ENCODE results near the gene OLFML2A. TPM values are rescaled to one million over a fixed set of nuclear protein-coding genes. Genes with fewer than 3 reads are reported as not detected.
"Not testable (repeated sequence)": the region's sequence is repeated elsewhere in the genome, so short reads cannot be mapped to it uniquely, and the experiment has no call there.

OLFML2A gene
- polyA plus RNA-seq, 4 donors = 23.5 to 34.5 (median 26.3) TPM

DNA sequence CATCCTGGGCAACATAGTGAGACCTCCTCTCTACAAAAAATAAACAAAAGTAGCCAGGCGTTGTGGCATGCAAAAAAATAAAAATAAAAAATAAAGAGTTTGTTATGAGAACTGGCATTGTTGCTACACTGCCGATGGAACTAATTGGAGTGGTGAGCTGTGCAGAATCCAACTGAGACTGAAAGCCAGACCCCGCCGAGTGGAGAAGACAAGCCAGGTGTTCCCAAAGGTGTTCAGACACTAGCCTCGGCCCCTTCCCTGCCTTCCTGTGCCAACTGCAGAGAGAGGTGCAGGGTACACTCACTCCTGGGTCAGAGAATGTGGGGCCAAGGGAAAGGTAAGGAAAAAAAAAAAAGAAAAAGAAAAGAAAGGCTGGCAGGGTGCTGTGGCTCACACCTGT, 38.7 kb downstream of the OLFML2A start:
- no peak for DNase-seq (ENCODE audit: low read depth in 4 of 4, low spot score in 3 of 4)

DNA sequence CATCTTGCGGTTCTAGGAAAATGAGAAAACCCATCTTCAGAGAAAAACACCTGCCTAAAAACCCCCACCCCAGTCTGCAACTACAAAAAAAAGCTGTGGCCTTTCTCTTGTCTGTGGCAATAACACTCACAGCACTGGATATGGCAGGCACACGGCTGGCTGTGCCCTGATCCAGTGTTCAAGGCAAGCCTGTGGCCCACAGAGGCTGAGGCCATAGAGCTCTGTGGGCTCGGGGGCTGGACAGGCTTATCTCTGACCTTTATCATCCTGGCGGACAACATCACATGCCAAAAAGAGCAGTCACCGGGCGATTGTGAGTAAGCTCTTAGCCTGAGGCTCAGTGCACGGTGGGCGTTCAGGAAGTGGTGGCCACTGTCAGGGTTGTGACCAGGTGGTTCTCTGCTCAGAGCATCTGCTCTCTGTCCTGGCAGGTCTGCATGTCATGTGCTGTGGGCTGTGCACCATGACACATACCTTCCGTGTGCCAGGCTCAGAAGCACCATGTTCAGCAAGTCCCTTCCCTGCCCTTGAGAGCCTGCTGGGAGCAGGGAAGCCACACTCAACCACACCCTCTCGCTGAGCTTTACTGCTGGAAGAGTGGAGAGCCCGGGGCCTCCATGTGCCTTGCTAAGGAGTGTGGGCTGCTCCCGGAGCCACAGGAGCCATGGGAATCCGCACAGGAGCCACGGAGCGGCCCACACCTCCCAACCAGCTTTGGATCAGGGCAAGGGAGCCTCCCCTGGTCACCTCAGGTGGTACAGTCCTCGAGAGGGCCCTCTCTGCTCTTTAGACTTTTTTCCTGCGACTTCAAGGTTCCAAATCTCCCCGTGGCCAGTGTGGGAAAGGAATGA, 41.7 kb downstream of the OLFML2A start:
- DNase-seq (ENCODE audit: low read depth in 4 of 4, low spot score in 3 of 4) = no peak

DNA sequence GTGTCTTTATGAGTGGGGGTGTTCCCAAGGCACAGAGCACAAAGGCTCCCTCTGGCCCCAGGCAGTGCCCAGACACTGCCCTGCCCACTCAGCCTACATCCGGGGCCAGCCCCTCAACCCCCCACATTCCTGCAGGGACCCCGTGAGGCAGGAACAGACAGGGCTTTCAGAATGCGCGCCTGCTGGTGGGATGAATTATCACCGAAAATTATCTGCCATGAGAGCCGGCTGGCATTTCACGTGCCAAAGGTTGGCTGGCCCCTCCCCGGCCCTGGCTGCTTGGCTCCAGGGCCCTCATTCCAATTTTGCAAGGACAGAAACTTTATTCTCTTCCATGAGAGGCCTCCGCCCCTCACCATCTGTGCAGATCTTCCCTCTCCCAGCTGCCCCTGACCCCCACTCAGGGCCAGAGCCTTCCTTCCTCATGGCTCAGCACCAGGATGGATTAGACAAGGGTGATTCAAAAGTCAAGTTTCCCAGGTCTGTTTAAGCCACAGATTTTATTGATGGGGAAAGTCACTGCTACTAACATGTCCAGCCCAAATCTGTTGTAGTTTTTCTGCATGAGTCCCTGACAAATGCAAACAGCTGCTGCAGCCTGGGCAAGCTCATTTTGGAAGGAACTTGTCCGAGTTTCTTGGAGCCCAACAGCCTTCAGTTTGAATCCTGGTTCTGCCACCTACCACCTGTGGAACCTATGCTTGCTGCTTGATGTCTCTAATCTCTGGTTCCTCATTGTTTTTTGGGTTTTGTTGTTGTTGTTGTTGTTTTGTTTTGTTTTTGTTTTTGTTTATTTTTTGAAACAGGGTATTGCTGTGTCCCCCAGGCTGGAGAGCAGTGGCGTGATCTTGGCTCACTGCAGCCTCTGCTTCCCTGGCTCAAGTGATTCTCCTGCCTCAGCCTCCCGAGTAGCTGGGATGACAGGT, 44.0 kb downstream of the OLFML2A start:
- no peak for DNase-seq (ENCODE audit: low read depth in 4 of 4, low spot score in 3 of 4)

DNA sequence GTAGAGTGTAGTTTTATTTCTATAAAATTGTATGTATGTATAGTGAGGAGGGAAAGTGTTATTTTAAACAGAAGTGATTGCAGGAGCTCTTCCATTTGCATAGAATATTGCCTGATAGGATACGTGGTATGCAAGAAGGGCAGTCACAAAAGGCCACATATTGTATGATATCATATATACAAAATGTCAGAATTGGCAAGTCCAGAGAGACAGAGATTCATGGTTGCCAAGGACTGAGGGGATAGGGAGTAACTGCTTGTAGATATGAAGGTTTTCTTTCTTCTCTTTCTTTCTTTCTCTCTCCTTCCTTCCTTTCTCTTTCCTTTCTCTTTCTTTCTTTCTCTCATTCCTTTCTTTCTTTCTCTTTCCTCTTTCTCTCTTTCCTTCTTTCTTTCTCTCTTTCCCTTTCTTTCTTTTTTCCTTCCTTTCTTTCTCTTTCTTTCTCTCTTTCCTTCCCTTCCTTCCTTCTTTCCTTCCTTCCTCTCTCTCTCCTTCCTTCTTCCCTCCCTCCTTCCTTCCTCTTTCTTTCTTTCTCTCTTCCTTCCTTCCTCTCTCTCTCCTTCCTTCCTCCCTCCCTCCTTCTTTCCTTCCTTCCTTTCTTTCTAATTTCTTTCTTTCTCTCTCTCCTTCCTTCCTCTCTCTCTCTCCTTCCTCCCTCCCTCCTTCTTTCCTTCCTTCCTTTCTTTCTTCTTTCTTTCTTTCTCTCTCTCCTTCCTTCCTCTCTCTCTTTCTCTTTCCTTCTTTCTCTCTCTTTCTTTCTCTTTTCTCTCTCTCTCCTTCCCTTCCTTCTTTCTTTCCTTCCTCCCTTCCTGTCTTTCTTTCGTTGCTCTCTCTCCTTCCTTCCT, 51.8 kb downstream of the OLFML2A start:
- DNase-seq (ENCODE audit: low read depth in 4 of 4, low spot score in 3 of 4) = no peak

DNA sequence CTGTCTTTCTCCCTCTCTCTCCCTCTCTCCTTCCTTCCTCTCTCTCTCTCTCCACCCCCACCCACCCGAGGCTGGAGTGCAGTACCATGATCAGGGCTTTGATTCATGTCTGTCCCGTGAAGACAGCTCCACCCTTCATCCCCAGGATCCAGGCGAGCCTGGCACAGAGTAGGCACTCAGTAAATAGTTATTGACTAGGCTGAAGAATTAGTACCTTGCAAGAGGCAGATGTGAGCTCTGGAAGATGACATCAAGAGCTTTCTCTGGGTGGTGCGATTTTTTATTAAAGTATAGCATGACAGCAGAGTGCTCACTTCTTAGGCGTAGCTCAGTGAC, 52.4 kb downstream of the OLFML2A start:
- DNase-seq (ENCODE audit: low read depth in 4 of 4, low spot score in 3 of 4) = no peak

DNA sequence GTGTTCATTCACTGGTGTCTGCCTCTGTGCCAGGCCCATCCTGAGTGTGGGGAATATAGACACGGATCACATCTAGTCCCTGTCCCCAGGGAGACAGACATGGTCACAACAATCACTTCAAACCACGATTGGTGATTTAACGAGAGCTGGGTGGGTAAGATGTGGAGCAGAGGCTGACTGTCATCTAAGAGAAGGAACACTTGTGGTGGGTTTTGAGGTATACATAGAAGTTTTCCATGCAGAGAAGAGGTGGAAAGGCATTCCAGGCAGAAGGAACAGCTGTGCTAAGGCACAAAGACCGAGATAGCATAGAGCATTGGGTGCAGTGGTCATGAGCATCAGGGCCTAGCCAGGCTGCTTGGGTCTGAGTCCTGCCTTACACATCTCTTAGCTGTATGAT, 53.7 kb downstream of the OLFML2A start:
- DNase-seq (ENCODE audit: low read depth in 4 of 4, low spot score in 3 of 4) = no peak

DNA sequence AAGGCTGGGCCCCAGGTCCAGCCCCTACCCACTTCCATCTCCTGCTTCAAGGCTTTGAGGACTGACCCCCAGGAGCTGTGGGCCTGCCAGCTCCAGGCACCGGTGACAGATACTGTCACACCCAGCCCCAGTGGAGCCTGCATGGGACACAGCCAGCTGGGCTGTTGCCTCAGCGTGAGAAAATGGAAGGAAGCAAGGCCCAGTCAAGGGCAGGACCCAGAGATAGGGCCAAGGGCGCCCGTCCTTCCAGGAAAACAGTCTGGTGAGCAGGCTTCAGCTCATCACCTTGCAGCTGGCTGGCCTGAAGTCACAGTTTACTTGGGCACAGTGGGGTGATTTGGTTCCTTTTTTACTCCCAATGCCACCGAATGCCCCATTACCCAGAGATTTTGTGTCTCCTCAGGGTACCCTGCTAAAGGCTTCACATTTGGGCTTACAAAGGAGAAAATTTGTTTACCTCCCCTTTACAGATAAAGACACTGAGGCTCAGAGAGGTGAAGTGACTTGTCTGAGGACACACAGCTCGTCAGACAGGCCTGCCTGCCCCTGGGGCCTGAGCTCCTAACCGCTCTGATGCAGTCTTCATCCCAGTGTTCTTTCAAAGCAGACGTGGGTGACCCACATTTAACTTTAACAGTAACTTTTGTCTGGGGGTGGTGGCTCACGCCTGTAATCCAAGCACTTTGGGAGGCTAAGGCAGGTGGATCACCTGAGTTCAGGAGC, 54.9 kb downstream of the OLFML2A start:
- no peak for DNase-seq (ENCODE audit: low read depth in 4 of 4, low spot score in 3 of 4)

DNA sequence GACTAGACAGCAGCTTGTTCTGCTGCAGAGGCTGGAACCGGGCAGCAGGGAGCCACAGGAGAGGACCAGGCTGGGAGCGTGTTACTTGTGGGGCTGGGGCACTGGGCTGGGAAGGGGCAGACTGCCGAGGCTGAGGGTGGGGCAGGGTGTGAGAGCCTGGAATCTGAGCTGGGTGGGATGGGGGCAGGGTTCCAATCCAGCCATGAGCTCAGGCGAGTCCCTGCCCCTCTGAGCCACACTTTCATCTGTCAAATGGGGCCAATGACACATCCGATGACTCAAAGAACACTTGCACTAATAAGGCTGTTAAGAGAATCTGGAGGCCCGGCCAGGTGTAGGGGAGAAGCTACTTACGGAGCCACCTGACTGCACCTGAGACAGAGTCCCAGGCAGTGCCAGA, 57.7 kb downstream of the OLFML2A start:
- no peak for DNase-seq (ENCODE audit: low read depth in 4 of 4, low spot score in 3 of 4)

DNA sequence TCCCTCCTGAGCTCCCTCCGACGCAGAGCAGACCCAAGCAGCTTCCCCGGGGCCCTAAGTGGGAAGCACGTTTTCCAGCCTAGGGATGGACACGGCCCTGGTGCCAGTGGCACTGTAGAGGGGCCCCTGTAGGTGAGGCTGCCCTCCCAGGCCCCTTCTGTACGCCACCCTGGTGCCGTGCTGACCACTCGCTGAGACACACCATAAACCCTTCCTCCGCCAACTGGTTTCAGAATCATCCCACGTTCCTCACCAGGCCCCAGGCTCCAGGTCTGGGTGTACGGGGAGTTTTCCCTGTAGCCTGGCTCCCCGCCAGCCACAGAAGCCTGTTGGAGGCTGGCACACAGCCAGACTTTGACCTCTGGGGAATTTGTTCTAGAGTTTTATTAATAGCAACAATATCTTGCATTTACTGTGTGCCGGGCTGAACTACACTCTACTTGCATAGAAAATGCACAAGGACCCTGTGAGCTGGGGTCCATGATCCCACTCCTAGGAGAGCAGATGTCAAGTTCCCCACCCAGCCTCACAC, 58.2 kb downstream of the OLFML2A start:
- peak in 2 of 4 donors; percentile 49 to 51 for DNase-seq (ENCODE audit: low read depth in 4 of 4, low spot score in 3 of 4)

DNA sequence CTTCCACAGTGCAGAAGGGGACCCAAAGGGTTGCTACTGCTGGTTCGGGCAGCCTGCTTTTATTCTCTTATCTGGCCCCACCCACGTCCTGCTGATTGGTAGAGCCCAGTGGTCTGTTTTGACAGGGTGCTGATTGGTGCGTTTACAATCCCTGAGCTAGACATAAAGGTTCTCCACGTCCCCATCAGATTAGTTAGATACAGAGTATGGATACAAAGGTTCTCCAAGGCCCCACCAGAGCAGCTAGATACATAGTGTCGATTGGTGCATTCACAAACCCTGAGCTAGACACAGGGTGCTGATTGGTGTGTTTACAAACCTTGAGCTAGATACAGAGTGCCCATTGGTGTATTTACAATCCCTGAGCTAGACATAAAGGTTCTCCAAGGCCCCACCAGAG, 61.2 kb downstream of the OLFML2A start:
- DNase-seq (ENCODE audit: low read depth in 4 of 4, low spot score in 3 of 4) = not testable (repeated sequence)

DNA sequence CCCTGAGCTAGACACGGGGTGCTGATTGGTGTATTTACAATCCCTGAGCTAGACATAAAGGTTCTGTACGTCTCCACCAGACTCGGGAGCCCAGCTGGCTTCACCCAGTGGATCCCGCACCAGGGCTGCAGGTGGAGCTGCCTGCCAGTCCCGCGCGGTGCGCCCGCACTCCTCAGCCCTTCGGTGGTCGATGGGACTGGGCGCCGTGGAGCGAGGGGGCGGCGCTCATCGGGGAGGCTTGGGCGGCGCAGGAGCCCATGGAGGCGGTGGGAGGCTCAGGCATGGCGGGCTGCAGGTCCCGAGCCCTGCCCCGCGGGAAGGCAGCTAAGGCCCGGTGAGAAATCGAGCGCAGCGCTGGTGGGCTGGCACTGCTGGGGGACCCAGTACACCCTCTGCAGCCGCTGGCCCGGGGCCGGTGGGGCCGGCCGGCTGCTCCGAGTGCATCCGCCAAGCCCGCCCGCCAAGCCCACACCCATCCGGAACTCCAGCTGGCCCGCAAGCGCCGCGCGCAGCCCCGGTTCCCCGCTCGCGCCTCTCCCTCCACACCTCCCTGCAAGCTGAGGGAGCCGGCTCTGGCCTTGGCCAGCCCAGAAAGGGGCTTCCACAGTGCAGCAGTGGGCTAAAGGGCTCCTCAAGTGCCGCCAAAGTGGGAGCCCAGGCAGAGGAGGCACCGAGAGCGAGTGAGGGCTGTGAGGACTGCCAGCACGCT, 61.8 kb downstream of the OLFML2A start:
- not testable (repeated sequence) for DNase-seq (ENCODE audit: low read depth in 4 of 4, low spot score in 3 of 4)

DNA sequence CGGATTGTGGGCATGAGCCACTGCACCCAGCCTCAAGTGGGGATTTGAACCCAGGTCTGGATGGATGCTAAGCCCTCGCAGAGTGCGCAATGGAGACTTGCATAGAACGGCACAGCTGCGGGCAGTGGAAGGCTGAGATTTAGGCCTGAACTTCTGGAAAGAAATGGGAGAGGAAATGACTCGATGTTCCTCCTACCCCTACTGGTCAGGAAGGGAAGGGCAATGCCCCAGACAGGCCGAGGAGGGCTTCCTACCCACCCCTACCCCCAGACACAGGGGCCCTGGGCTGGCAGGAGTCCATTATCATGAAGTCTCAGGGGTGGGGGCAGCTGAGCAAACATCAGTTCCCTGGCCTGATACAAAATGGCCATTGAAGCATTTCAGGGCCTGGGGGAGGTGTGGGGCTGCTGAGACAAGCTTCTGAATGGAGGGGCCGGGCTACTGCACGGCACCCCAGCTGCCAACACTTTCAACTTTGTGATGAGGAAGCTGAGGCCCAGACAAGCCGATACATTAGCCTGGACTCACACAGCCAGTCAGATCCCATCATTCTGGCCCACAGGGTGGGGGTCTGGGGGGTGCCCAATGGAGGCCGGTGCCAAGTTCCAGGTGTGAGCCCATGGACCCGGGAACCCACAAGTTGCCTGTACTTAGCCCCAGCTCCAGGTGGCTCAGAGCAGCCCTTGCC, 62.8 kb downstream of the OLFML2A start:
- no peak for DNase-seq (ENCODE audit: low read depth in 4 of 4, low spot score in 3 of 4)

DNA sequence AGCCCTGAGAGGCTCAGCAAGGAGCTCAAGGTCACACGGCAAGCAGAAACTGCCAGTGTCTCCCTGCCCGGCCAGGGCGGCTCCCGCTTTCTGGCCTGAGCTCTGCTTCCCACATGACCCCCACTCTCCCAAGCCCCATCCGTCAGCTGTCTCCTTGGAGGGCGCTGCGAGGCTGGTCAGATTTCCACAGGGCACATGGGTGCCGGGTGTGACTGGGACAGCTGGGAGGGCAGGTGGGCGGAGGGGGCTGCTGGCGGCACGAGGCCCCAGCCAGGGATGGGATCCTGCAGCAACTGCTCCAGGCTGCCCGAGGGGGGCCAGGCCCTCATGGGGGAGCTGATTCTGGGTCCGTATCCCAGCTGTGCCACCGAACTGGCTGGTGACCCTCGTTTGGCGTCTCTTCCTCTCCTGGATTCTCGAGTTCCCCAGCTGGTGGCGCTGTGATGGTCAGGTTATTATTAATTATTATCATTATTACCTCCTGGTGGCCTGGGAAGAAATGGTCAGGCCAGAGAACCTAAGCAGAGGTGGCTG, 63.4 kb downstream of the OLFML2A start:
- no peak for DNase-seq (ENCODE audit: low read depth in 4 of 4, low spot score in 3 of 4)

DNA sequence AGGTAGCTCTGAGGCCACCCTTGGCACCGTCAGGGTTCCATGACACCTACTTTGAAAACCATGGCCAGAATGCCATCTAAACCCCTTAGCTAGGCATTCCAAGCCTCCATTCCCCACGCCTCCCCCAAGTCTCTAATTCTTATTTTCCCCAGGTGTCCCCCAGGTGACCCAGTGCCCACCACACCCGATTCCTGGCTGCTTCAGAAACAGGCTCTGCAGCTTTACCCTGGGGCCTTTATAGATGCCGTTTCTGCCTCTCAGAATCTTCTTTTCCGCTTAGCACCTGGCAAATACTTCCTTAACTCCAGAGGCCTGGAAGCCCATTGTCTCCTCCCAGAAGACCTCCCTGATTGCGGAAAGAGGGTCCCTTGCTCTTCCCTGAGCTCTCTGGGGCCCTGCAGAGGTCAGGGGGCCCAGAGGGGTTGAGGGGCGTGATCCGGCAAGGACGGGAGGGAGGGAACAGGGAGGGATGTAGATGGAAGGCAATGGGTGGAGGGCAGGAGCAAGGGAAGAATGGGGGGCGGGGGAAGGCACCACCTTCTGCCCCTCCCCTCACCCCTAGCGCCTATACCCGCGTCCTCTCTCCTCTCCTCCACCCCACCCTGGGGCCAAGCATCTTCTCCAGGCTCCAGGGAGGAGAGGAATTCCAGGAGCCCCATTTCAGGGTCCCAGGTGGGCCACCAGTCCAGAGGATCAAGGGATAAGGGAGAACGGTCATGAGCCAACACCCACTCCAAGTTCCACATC, 64.3 kb downstream of the OLFML2A start:
- DNase-seq (ENCODE audit: low read depth in 4 of 4, low spot score in 3 of 4) = no peak

DNA sequence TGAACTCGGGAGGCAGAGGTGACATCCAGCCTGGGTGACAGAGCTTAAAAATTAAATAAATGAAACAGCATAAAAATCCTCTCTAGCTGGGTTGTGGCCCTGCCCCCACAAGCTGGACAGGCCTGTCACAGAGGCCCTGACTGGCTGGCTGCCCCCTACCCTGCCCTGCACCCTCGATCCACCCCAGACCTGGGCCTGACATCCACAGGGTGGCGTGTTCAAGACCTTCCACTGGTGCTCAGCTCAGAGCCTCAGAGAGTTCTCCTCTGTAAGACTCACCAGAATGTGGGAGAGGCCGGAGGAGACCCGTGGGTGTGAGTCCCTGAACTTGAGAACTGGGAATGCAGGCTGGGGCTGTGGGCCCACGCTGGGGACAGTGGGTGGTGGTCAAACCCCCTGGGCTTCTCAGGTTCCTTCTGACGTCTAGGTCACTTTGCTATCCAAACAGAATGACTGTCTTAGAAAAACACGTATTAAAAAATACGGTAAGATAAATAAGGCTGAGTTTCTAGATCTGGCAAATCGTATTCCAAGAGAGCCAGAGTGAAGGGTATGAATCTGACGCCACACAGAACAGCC, 66.6 kb downstream of the OLFML2A start:
- DNase-seq (ENCODE audit: low read depth in 4 of 4, low spot score in 3 of 4) = no peak

DNA sequence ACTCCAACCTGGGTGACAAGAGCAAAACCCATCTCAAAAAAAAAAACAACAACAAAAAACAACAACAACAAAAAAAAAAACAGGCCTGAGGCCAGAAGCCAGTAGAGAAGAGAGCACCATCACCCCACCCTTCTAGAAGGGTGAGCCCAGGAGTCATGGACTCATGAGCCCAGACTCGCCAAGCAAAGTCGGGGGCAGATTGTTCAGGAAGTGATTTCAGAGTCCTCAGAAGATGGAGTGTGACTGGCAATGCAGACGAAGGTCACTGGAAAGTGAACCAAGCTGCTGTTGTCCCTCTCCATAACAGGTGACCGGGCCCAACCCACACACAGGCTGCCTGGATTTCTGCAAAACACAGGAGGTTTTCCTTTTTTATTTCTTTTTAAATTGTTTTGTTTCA, 67.4 kb downstream of the OLFML2A start:
- DNase-seq (ENCODE audit: low read depth in 4 of 4, low spot score in 3 of 4) = no peak

DNA sequence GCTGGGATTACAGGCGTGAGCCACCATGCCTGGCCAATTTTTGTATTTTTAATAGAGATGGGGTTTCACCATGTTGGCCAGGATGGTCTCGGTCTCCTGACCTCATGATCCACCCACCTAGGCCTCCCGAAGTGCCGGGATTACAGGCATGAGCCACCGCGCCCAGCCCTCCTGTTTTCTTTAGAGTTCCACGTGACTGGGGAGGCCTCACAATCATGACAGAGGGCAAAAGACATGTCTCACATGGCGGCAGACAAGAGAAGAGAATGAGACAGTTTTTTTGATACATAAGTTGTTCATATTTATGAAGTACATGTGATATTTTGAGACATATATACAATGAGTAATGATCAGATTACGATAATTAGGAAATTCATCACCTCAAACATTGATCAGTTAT, 69.5 kb downstream of the OLFML2A start:
- DNase-seq (ENCODE audit: low read depth in 4 of 4, low spot score in 3 of 4) = not testable (repeated sequence)

All from right renal pelvis (tissue), 4 donors.